ENCODE data around the gene PHYKPL.
A peak's percentile ranks its signal among the peaks of the same experiment; 100 is the strongest.

The PHYKPL gene

GRCh38 chr5:178232124-178232919, at the start of gene PHYKPL:
Gene PHYKPL, minus strand, starts transcription at chr5:178232802. Its CDS starts 252 bp downstream, at chr5:178232550.
- DNase-seq, result peak; percentile 69

- no peak for DNase-seq
Measured at GRCh38 chr5:178282391-178282790, 49.8 kb upstream of the PHYKPL start.

GRCh38 chr5:178281331-178281730, 48.7 kb upstream of the PHYKPL start:
- DNase-seq, result no peak

GRCh38 chr5:178280631-178281030, 48.0 kb upstream of the PHYKPL start:
- no peak for DNase-seq

- DNase-seq, result peak; percentile 47
Measured at GRCh38 chr5:178279723-178280438, 47.3 kb upstream of the PHYKPL start.

- DNase-seq, result no peak
Measured at GRCh38 chr5:178279026-178279722, 46.6 kb upstream of the PHYKPL start.

GRCh38 chr5:178278358-178279023, 45.9 kb upstream of the PHYKPL start:
- DNase-seq, result no peak

- DNase-seq, result no peak
Measured at GRCh38 chr5:178277866-178278265, 45.3 kb upstream of the PHYKPL start.

- DNase-seq, result no peak
Measured at GRCh38 chr5:178277346-178277745, 44.7 kb upstream of the PHYKPL start.

GRCh38 chr5:178274781-178275537, 42.4 kb upstream of the PHYKPL start:
- DNase-seq, result no peak

- DNase-seq, result no peak
Measured at GRCh38 chr5:178273665-178274541, 41.3 kb upstream of the PHYKPL start.

GRCh38 chr5:178273041-178273440, 40.4 kb upstream of the PHYKPL start:
- no peak for DNase-seq

GRCh38 chr5:178272591-178272990, 40.0 kb upstream of the PHYKPL start:
- no peak for DNase-seq

- no peak for DNase-seq
Measured at GRCh38 chr5:178271726-178272479, 39.3 kb upstream of the PHYKPL start.

- DNase-seq, result no peak
Measured at GRCh38 chr5:178271231-178271630, 38.6 kb upstream of the PHYKPL start.

GRCh38 chr5:178269499-178269898, 36.9 kb upstream of the PHYKPL start:
- no peak for DNase-seq

GRCh38 chr5:178267876-178268275, 35.3 kb upstream of the PHYKPL start:
- DNase-seq, result no peak

- no peak for DNase-seq
Measured at GRCh38 chr5:178267245-178267644, 34.6 kb upstream of the PHYKPL start.

GRCh38 chr5:178266581-178266980, 34.0 kb upstream of the PHYKPL start:
- no peak for DNase-seq

GRCh38 chr5:178265746-178266145, 33.1 kb upstream of the PHYKPL start:
- no peak for DNase-seq

GRCh38 chr5:178264044-178264443, 31.4 kb upstream of the PHYKPL start:
- DNase-seq, result no peak
